SU-DHL-6 (cell line): ENCODE results near the gene YWHAG.

Experiments used
- CTCF ChIP-seq: fragments of 200-600 bp; sonication (generic); IDR thresholded peaks from one replicate; pipeline ENCODE4 v1.5.1; 2017; ENCODE audit warnings: antibody characterized with exemption, mild to moderate bottlenecking, low read length, moderate library complexity; ENCODE audit not compliant: insufficient read depth, poor library complexity, severe bottlenecking
- EZH2phosphoT487 ChIP-seq: fragments of 200-600 bp; sonication (generic), shearing (Covaris generic); conservative IDR thresholded peaks from 2 replicates; pipeline ENCODE4 v1.6.1; 2018; ENCODE audit warnings: mild to moderate bottlenecking, antibody characterized with exemption, low read length, moderate library complexity, mixed read lengths

GRCh38 chr7:76318488-76319353 lies 40.1 kb downstream of the YWHAG start:
- TF ChIP-seq CTCF (no peak), EZH2phosphoT487 (no peak)
